K562 (cell line): ENCODE data around the gene NTM. TPM values are rescaled to one million over a fixed set of nuclear protein-coding genes. Genes with fewer than 3 reads are reported as not detected.

Experiments
- ATAC-seq: fragments of 200-7000 bp; cut with Tn5 transposase; 3 replicates; pipeline ENCODE4 v1.9.1; 2020; ENCODE audit warnings: moderate library complexity
- BruUV-seq: library from RNA; stranded (reverse); fragments of 400-500 nt; replicated peaks from 2 replicates; lab custom pipeline; 2021; lab: Mats Ljungman, UMichigan
- CTCF ChIA-PET: fragments of 300-600 bp; formaldehyde crosslinking; extraction: SDS; loops from one replicate; lab custom pipeline; 2021; ENCODE audit warnings: low intra/inter-chr PET ratio; lab: Yijun Ruan, JAX
- POLR2A ChIA-PET: fragments of 300-600, 350-650 bp; sonication (Branson Sonifier 250); formaldehyde crosslinking; extraction: SDS; loops from one replicate; lab custom pipeline; 2021; ENCODE audit warnings: antibody characterized with exemption, inconsistent platforms; lab: Yijun Ruan, JAX
- DNase-seq, 4 experiments: peaks; one replicate each; pipeline versions ENCODE4 v3.0.0 to v3.0.0-alpha.2; 2011 to 2018; ENCODE audit warnings: low spot score in 3 of 4, mixed read lengths in 3 of 4; ENCODE audit errors: extremely low read depth in 1 of 4
- FAIRE-seq: peaks from 2 replicates; lab custom pipeline; 2011; peaks lifted over from hg19 to GRCh38; lab: Jason Lieb, UNC
- H2AFZ ChIP-seq: 2 replicates; pipeline ENCODE4 v1.6.0; 2011; ENCODE audit warnings: low read depth, low read length, control low read depth, inconsistent platforms
- H3K27ac ChIP-seq: fragments of 200-600 bp; 3 replicates; pipeline ENCODE4 v1.8.0; 2011; ENCODE audit warnings: low read depth, mild to moderate bottlenecking, control low read depth, inconsistent platforms, low read length, moderate library complexity, mixed read lengths; ENCODE audit errors: extremely low read depth
- H3K27me3 ChIP-seq, 2 experiments: fragments of 300-600 bp in 1 of 2; 2 replicates in 1 of 2; 3 replicates in 1 of 2; pipeline versions ENCODE4 v1.6.0 to v1.8.0; 2011; ENCODE audit warnings: inconsistent platforms in 2 of 2, low read length in 2 of 2, mild to moderate bottlenecking in 1 of 2, mixed read lengths in 1 of 2, moderate library complexity in 1 of 2; ENCODE audit not compliant: control insufficient read depth in 2 of 2, insufficient read depth in 2 of 2
- H3K36me3 ChIP-seq: fragments of 300-600 bp; 3 replicates; pipeline ENCODE4 v1.8.0; 2011; ENCODE audit warnings: mild to moderate bottlenecking, low read length, inconsistent platforms; ENCODE audit not compliant: control insufficient read depth, insufficient read depth
- H3K4me1 ChIP-seq, 2 experiments: fragments of 200-600 bp in 1 of 2; replicated peaks in 1 of 2; 2 replicates in 1 of 2; 3 replicates in 1 of 2; pipeline versions ENCODE4 v1.5.1 to v1.8.0; 2011; ENCODE audit warnings: inconsistent platforms in 2 of 2, low read length in 2 of 2, mild to moderate bottlenecking in 1 of 2, mixed read lengths in 1 of 2, moderate library complexity in 1 of 2; ENCODE audit not compliant: control insufficient read depth in 2 of 2, insufficient read depth in 2 of 2
- H3K4me2 ChIP-seq: 2 replicates; pipeline ENCODE4 v1.6.1; 2011; ENCODE audit warnings: low read length, control low read depth, inconsistent platforms, mixed read lengths; ENCODE audit not compliant: insufficient read depth
- H3K4me3 ChIP-seq: fragments of 200-600 bp; sonication (generic), shearing (Covaris generic); 2 replicates; pipeline ENCODE4 v1.5.1; 2016; ENCODE audit warnings: control low read depth, inconsistent platforms
- H3K79me2 ChIP-seq: fragments of 200-600 bp; 3 replicates; pipeline ENCODE4 v1.8.0; 2011; ENCODE audit warnings: low read length, inconsistent platforms; ENCODE audit not compliant: control insufficient read depth, insufficient read depth
- H3K9ac ChIP-seq, 2 experiments: 2 replicates each; pipeline versions ENCODE4 v1.6.0 to v1.6.1; 2011; ENCODE audit warnings: low read depth in 2 of 2, low read length in 2 of 2, control low read depth in 1 of 2, inconsistent platforms in 1 of 2, mild to moderate bottlenecking in 1 of 2, mixed read lengths in 1 of 2; ENCODE audit not compliant: insufficient read depth in 1 of 2
- H3K9me1 ChIP-seq: one replicate; pipeline ENCODE4 v1.6.0; 2011; ENCODE audit warnings: inconsistent platforms, mild to moderate bottlenecking, low read length, moderate library complexity; ENCODE audit not compliant: control insufficient read depth, insufficient read depth
- H3K9me3 ChIP-seq: replicated peaks from 2 replicates; pipeline ENCODE4 v1.5.1; 2011; ENCODE audit warnings: low read depth, low read length, inconsistent platforms; ENCODE audit not compliant: control insufficient read depth, insufficient read depth
- H4K20me1 ChIP-seq: replicated peaks from 2 replicates; pipeline ENCODE4 v1.6.1; 2011; ENCODE audit warnings: low read length, inconsistent platforms, mixed read lengths; ENCODE audit not compliant: control insufficient read depth, insufficient read depth
- ATF1 ChIP-seq, 2 experiments: fragments of 450-650 bp in 1 of 2; IDR thresholded peaks; 2 replicates each; pipeline ENCODE4 v1.6.1; 2016; ENCODE audit warnings: missing compliant biosample characterization in 1 of 2, missing genetic modification characterization in 1 of 2
- BDP1 ChIP-seq: IDR thresholded peaks from 3 replicates; pipeline ENCODE4 v1.6.1; 2011; ENCODE audit not compliant: insufficient read length, insufficient read depth
- HNRNPH1 ChIP-seq: fragments of 200-400 bp; formaldehyde crosslinking; optimal IDR thresholded peaks from 2 replicates; pipeline ENCODE3; 2017; ENCODE audit warnings: low read depth, mild to moderate bottlenecking, low read length, moderate library complexity
- RBM17 ChIP-seq: fragments of 200-400 bp; formaldehyde crosslinking; IDR thresholded peaks from 2 replicates; pipeline ENCODE4 v1.6.1; 2017; ENCODE audit warnings: low read depth, mild to moderate bottlenecking, low read length, borderline replicate concordance
- ZNF717 ChIP-seq: fragments of 250-450 bp; sonication (Bioruptor Pico); IDR thresholded peaks from 2 replicates; pipeline ENCODE4 v1.5.0; 2021
- WGBS: fragments of 100-300 bp; shearing (Covaris generic); methylation state at CpG from one replicate; pipeline ENCODE4 v1.1.6; 2016; ENCODE audit warnings: low coverage, mixed read lengths; ENCODE audit not compliant: insufficient coverage; ENCODE audit errors: missing lambda C conversion rate; 5-methylcytosine and 5-hydroxymethylcytosine counted together
- in situ Hi-C: fragments of 300-500 bp; cut with MboI; formaldehyde crosslinking; loops from 4 replicates; pipeline ENCODE4 v1.15.0; 2018; ENCODE audit warnings: inconsistent platforms, mixed read lengths
- intact Hi-C: fragments of 100-400 bp; cut with micrococcal nuclease; formaldehyde crosslinking; loops from 2 replicates; pipeline ENCODE4 v1.14.2; 2022
- polyA plus RNA-seq, 8 experiments: library from polyadenylated mRNA; depleted of rRNA in 4 of 8; stranded (reverse) in 5 of 8; unstranded in 3 of 8; fragments of >200 nt; fragmentation: Nextera tagmentation in 2 of 8; fragmentation: Illumina TruSeq in 1 of 8; extraction: Ambion mirVana in 2 of 8; extraction: Trizol in 1 of 8; gene quantifications; 2 replicates each; pipeline versions ENCODE4 v1.2.1 to v1.2.3, GENCODE V29; 2011 to 2014; ENCODE audit warnings: inconsistent platforms in 1 of 8, missing spikeins in 1 of 8
- total RNA-seq, 7 experiments: library from RNA; depleted of rRNA in 6 of 7; stranded (reverse); fragments of >200 nt in 6 of 7; fragmentation: Illumina TruSeq in 2 of 7; extraction: Trizol in 2 of 7; gene quantifications; 2 replicates each; pipeline versions ENCODE4 v1.2.1 to v1.2.3, GENCODE V29; 2011 to 2021; ENCODE audit warnings: low replicate concordance in 1 of 7
- TF ChIP-seq, protein P1 (sequence below): fragments of 450-650 bp; formaldehyde crosslinking; conservative IDR thresholded peaks from 2 replicates; pipeline ENCODE4 v1.4.0; 2022; ENCODE audit warnings: mild to moderate bottlenecking, missing genetic modification characterization
- TF ChIP-seq, protein P2 (sequence below): sonication (generic); formaldehyde crosslinking; IDR thresholded peaks from 2 replicates; pipeline ENCODE4 v1.5.0; 2020; ENCODE audit warnings: missing genetic modification reagents
- TF ChIP-seq, protein P3 (sequence below): fragments of 450-650 bp; IDR thresholded peaks from 2 replicates; pipeline ENCODE4 v1.6.1; 2016; ENCODE audit warnings: antibody characterized with exemption

Gene NTM
- total and polyA plus RNA-seq, 9 of the 15 experiments (the other 6 are each of a cell fraction or from before 2014, with no cell fraction given) = not detected

DNA sequence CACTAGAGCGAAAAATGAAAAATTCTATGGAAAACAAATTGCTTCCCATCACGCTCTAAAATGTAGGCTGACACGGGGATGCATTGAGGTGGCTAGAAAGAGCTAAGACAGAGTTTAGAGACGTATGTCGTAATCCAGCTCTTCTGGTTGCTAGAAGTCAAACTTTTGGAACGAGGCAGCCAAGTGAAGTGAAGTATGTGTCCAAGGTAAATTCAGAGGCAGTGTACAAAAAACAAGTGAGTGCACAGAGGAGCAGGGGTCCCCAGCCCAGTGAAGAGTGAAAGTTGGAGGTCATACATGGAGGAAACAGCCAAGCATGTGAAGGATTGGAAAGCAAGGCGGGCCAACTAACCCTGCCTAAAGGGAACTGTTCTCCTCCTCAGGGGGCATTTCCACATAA lies 528.5 kb downstream of the NTM start (continued):
- no peak for TF ChIP-seq RBM17

DNA sequence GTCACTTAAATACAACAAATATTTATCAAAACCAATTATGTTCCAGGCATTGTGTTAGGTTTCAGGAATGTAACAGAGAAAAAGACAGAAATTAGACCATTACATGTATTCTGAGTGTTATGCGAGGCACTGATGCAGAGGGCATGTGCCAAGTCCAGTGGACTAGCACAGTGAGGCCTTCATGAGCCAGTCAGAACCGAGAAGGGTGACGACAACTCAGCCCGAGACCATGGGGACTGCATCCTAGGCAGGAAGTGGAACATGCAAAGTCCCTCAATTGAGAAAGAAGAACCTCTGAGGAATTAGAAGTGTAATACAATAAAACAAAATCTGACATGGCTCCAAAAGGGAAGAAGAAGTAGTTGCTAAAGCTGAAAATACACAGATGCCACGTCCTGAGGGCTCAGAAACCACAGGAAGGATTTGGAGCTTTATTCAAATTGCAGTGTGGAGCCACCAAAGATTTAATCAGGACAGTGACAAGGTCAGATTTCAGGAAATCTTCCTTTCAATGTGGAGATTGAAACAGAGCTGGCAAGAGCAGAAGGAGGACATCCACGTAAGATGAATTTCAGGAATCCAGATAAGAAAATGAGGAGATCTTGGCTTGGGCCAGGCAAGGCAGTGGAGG lies 529.6 kb downstream of the NTM start:
- no peak for TF ChIP-seq ZNF717 (CRISPR knock-in tag)
- TF ChIP-seq HNRNPH1 = no peak
- TF ChIP-seq, protein P1, sequence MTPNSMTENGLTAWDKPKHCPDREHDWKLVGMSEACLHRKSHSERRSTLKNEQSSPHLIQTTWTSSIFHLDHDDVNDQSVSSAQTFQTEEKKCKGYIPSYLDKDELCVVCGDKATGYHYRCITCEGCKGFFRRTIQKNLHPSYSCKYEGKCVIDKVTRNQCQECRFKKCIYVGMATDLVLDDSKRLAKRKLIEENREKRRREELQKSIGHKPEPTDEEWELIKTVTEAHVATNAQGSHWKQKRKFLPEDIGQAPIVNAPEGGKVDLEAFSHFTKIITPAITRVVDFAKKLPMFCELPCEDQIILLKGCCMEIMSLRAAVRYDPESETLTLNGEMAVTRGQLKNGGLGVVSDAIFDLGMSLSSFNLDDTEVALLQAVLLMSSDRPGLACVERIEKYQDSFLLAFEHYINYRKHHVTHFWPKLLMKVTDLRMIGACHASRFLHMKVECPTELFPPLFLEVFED (CRISPR knock-in tag) = no peak
- TF ChIP-seq, protein P2, sequence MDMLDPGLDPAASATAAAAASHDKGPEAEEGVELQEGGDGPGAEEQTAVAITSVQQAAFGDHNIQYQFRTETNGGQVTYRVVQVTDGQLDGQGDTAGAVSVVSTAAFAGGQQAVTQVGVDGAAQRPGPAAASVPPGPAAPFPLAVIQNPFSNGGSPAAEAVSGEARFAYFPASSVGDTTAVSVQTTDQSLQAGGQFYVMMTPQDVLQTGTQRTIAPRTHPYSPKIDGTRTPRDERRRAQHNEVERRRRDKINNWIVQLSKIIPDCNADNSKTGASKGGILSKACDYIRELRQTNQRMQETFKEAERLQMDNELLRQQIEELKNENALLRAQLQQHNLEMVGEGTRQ (CRISPR knock-in tag) = no peak
- no peak for TF ChIP-seq BDP1
- TF ChIP-seq, protein P3, sequence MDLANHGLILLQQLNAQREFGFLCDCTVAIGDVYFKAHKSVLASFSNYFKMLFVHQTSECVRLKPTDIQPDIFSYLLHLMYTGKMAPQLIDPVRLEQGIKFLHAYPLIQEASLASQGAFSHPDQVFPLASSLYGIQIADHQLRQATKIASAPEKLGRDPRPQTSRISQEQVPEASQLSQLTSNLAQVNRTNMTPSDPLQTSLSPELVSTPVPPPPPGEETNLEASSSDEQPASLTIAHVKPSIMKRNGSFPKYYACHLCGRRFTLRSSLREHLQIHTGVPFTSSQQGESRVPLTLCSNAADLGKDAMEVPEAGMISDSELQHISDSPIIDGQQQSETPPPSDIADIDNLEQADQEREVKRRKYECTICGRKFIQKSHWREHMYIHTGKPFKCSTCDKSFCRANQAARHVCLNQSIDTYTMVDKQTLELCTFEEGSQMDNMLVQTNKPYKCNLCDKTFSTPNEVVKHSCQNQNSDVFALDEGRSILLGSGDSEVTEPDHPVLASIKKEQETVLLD = no peak
- TF ChIP-seq ATF1 (CRISPR knock-in tag; IDR thresholded peaks at IDR 0.05) = no peak
- no peak for TF ChIP-seq ATF1 (tag; IDR thresholded peaks at IDR 0.05)
- TF ChIP-seq, all 486 proteins: peak for 0
- Histone ChIP-seq H3K27me3 (no peaks in the 10 kb centered on the region), H3K27ac (no peak overlapping the region), H3K9ac (no peak overlapping the region), H3K36me3 (no peaks in the 10 kb centered on the region), H4K20me1 (no peaks in the 10 kb centered on the region), H3K79me2 (no peaks in the 10 kb centered on the region), H3K4me2 (no peak overlapping the region), H3K4me1 (no peaks in the 10 kb centered on the region), H3K9me3 (no peaks in the 10 kb centered on the region), H3K9me1 (no peaks in the 10 kb centered on the region), H3K4me3 (no peak overlapping the region), H2AFZ (no peak overlapping the region)
- intact Hi-C loops (no loop called here), in situ Hi-C loops (no loop called here)
- ChIA-PET CTCF (no interaction called here), POLR2A (no interaction called here)
- ATAC-seq = no peak
- WGBS = 0% methylated on average over 6 of the region's 6 CpGs
- FAIRE-seq = no peak
- no TSS peak for BruUV-seq
- no peak for DNase-seq
